GM13976 (cell line): ENCODE measurements around the gene CLEC4F.

ENCODE experiments used
- DNase-seq: peaks from one replicate; pipeline ENCODE4 v3.0.0; 2012; ENCODE audit warnings: low spot score
- in situ Hi-C: fragments of 300-500 bp; cut with MboI; formaldehyde crosslinking; loops from one replicate; pipeline ENCODE4 v1.12.0; 2022; ENCODE audit warnings: low sequenced_read_pairs, mixed read lengths, inconsistent platforms; ENCODE audit not compliant: unreplicated experiment
- TF ChIP-seq, protein P1 (sequence below): IDR thresholded peaks from 2 replicates; pipeline ENCODE4 v1.5.1; 2012; ENCODE audit warnings: borderline replicate concordance, mild to moderate bottlenecking; ENCODE audit not compliant: insufficient read depth; ENCODE audit errors: extremely low read depth, missing control alignments, control extremely low read depth

CLEC4F gene, protein sequence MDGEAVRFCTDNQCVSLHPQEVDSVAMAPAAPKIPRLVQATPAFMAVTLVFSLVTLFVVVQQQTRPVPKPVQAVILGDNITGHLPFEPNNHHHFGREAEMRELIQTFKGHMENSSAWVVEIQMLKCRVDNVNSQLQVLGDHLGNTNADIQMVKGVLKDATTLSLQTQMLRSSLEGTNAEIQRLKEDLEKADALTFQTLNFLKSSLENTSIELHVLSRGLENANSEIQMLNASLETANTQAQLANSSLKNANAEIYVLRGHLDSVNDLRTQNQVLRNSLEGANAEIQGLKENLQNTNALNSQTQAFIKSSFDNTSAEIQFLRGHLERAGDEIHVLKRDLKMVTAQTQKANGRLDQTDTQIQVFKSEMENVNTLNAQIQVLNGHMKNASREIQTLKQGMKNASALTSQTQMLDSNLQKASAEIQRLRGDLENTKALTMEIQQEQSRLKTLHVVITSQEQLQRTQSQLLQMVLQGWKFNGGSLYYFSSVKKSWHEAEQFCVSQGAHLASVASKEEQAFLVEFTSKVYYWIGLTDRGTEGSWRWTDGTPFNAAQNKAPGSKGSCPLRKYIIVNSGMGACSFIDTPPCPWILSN

DNA sequence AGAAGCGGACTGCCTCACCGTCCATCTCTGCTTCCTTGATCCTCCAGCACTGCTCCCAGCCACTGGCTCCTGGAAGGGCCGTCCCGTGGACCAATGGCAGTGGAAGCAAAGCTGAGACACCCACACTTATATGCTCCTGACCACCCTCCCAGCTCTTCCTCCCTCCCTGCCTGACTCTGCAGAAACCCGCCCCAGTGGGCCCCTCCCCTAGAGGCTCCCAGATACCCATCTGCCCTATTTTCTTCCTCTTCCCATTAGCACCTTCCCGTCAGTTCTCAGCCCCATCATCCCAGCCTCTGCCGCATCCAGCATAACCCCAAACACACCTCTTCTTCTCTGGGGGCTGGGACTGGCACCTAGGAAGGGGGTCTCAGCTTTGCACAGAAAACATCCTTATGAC lies at the start of gene CLEC4F:
Gene CLEC4F (minus strand): TSS at position 101 of the 400 bp plus-strand sequence. CDS start 76 bp downstream, at position 25.
- in situ Hi-C loops, result no loop called here
- TF ChIP-seq, protein P1, sequence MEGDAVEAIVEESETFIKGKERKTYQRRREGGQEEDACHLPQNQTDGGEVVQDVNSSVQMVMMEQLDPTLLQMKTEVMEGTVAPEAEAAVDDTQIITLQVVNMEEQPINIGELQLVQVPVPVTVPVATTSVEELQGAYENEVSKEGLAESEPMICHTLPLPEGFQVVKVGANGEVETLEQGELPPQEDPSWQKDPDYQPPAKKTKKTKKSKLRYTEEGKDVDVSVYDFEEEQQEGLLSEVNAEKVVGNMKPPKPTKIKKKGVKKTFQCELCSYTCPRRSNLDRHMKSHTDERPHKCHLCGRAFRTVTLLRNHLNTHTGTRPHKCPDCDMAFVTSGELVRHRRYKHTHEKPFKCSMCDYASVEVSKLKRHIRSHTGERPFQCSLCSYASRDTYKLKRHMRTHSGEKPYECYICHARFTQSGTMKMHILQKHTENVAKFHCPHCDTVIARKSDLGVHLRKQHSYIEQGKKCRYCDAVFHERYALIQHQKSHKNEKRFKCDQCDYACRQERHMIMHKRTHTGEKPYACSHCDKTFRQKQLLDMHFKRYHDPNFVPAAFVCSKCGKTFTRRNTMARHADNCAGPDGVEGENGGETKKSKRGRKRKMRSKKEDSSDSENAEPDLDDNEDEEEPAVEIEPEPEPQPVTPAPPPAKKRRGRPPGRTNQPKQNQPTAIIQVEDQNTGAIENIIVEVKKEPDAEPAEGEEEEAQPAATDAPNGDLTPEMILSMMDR, result no peak
- DNase-seq, result no peak

DNA sequence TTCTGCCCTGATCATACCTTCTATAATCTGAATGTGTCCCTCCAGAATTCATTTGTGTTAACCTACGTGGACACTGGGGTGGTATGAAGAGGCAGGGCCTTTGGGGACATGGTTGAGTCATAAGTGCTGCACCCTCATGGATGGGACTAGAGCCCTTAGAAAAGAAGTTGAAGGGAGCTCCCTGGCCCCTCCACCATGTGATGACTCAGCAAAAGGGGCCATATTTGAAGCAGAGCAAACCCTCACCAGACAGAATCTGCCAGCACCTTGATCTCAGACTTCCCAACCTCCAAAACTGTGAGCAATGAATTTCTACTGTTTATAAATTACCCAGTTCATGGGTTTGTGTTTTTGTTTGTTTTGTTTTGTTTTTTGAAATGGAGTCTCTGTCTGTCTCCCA lies 48.6 kb upstream of the CLEC4F start:
- in situ Hi-C loops, result no loop called here
- no peak for DNase-seq
- TF ChIP-seq, protein P1, result no peak

DNA sequence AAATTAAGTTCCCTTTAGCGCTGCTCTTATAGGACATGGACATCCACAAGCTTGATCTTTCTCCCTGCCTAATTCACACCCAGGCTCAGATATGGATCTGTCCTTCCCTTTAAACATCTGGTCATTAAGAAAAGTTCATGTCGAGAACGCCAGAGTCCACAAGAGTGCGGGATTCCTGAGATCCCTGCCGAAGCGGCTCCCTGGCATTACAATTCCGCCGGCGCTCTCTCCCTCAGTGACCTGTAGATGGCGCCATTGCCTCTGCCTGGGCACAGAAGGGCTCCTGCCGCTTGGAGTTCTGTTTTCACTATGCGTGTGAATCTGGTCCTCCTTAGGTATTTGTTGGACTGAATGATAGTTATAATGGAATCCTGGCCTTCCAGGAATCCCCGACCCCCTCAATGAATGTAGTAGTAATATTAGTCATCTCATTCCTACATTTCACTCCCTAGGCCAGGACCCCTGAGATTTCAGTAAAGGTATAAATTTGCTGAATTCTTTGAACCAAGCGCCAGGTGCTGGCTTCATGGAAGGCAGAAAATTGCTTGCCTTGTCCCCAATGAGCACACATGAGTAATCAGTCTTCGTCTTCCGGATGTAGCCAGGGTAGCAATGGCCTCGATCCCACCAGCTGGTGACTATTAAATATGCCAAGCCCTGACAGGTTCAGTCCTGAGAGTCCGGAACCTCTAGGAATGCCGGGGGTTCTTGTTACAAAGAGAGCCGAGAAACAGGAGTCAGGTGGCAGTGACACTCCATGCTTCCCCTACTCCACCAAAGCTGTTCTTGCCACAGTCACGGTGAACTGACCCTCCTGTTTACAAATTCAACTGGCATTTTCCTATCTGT lies 41.6 kb upstream of the CLEC4F start:
- DNase-seq, result peak; percentile 76
- in situ Hi-C loops, result no loop called here
- TF ChIP-seq, protein P1, result peak; percentile 93

DNA sequence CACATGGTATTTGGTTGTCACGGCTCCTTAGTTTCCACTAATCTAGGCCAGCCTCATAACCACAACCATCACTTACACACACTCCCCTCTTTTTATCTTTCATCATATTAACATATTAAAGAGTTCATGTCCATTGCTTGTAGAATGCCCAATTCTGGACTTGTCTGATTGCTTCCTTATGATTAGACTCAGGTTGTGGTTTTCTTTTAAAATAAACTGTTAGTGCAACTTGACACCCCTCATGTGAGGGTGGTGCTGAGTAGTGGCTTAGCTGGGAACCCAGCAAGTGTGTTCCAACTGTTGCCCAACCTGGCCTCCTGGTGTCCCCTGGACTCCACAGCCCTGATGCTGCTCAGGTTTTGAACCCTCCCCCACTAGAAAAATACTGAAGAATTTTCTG lies 35.3 kb upstream of the CLEC4F start:
- DNase-seq, result no peak
- TF ChIP-seq, protein P1, result no peak
- in situ Hi-C loops, result no loop called here

DNA sequence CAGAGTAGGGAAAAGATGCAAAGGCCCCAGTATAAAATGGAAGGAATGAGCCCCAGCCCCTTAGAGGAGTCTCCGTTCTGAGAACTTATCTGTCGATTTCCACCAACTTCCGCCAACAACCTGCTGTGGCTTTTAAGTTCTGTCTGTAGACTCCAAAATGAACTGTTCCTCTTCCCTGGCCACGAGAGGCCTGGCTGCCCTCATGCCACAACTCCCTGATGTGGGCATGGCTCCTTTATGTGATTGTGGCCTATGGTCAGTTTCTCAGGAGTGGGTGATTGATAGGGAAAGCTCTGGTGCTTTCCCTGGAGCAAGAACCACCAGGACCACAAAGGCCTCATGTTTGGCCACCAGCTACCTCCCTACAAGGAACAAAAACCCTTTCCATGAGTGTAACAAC lies 34.0 kb upstream of the CLEC4F start:
- no peak for DNase-seq
- in situ Hi-C loops, result no loop called here
- TF ChIP-seq, protein P1, result no peak

DNA sequence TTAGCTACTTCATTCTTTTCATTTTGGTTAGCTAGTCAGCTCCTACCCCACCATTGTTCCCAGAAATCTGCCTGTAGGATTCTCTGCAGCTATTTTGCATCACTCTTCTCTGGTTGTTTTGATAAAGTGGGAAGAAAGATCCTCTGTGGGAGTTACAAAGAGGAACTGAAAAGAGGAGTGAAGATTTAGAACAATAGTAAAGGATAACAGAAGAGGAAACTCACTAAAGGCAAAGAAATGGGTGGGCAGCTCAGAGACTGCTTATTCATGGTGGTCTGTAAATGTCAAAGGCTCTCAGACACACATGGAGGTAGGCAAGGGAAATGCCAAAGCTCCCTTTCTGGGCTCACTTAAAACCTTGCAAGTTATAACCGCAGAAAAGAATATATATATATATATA lies 32.4 kb upstream of the CLEC4F start:
- in situ Hi-C loops, result no loop called here
- TF ChIP-seq, protein P1, result no peak
- DNase-seq, result no peak
